Osteoblast (primary cell): ENCODE results near the gene TRDMT1. TPM values are rescaled to one million over a fixed set of nuclear protein-coding genes. Genes with fewer than 3 reads are reported as not detected.
"Not testable (repeated sequence)": the region's sequence is repeated elsewhere in the genome, so short reads cannot be mapped to it uniquely, and the experiment has no call there.

ENCODE experiments used
- DNase-seq: peaks from one replicate; pipeline ENCODE4 v3.0.0; 2011; ENCODE audit warnings: low spot score, mixed read lengths; ENCODE audit not compliant: insufficient read length; ENCODE audit errors: missing footprints
- H2AFZ ChIP-seq: 2 replicates; pipeline ENCODE4 v1.6.0; 2011; ENCODE audit warnings: mild to moderate bottlenecking, low read length
- H3K27ac ChIP-seq: 2 replicates; pipeline ENCODE4 v1.5.1; 2011; ENCODE audit warnings: mild to moderate bottlenecking, low read depth, low read length, moderate library complexity
- H3K27me3 ChIP-seq: 2 replicates; pipeline ENCODE4 v1.6.0; 2012; ENCODE audit warnings: mild to moderate bottlenecking, control low read depth, inconsistent platforms, low read length, moderate library complexity; ENCODE audit not compliant: insufficient read depth
- H3K36me3 ChIP-seq: 2 replicates; pipeline ENCODE4 v1.5.1; 2011; ENCODE audit warnings: mild to moderate bottlenecking, low read length, control low read depth, moderate library complexity; ENCODE audit not compliant: insufficient read depth
- H3K4me1 ChIP-seq: 2 replicates; pipeline ENCODE4 v1.5.1; 2011; ENCODE audit warnings: mild to moderate bottlenecking, low read length, control low read depth, moderate library complexity; ENCODE audit not compliant: insufficient read depth
- H3K4me2 ChIP-seq: 2 replicates; pipeline ENCODE4 v1.6.0; 2011; ENCODE audit warnings: mild to moderate bottlenecking, low read length; ENCODE audit not compliant: insufficient read depth
- H3K4me3 ChIP-seq: fragments of 200-600 bp; sonication (generic); 3 replicates; pipeline ENCODE4 v1.5.1; 2012; ENCODE audit warnings: mild to moderate bottlenecking, low read length, inconsistent platforms; ENCODE audit not compliant: insufficient read depth
- H3K79me2 ChIP-seq: 2 replicates; pipeline ENCODE4 v1.6.0; 2012; ENCODE audit warnings: mild to moderate bottlenecking, low read length, control low read depth, inconsistent platforms; ENCODE audit not compliant: insufficient read depth
- H3K9me3 ChIP-seq: 2 replicates; pipeline ENCODE4 v1.5.1; 2011; ENCODE audit warnings: low read depth, low read length, control low read depth
- H4K20me1 ChIP-seq: 2 replicates; pipeline ENCODE4 v1.6.0; 2012; ENCODE audit warnings: mild to moderate bottlenecking, low read length, control low read depth; ENCODE audit not compliant: insufficient read depth
- CTCF ChIP-seq: IDR thresholded peaks from 2 replicates; pipeline ENCODE4 v1.5.1; 2011; ENCODE audit warnings: mild to moderate bottlenecking, low read depth, low read length, moderate library complexity; ENCODE audit errors: extremely low read depth
- total RNA-seq: library from RNA; depleted of rRNA; stranded (reverse); fragments of >200 nt; gene quantifications from 2 replicates; pipeline ENCODE4 v1.2.3, GENCODE V29; 2012

TRDMT1 gene
- total RNA-seq, 1 donor, result 7.6 TPM

DNA sequence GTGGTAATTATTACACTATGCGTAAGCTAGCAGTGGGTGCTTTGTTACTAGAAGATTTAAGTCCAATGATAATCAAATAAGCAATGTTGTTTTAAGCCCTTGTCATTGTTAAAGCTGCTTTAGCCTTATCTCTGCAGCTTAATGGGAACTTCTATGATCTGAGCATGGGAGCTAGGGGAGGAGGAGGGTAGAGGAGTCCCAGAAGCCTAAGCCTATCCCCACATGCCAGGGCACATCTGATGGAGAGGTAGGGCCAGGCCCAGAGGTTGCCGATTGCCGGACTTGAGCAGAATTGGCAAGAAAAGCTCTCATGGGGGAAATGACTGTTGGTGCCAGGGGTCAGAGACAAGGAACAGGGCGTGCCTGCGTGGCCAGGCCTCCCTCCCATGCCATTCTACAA is 85.3 kb downstream of the TRDMT1 start:
- H3K27me3 ChIP-seq, result no peaks in the 10 kb centered on the region
- no peak for TF ChIP-seq CTCF
- H3K4me3 ChIP-seq, result no peak overlapping the region
- no peaks in the 10 kb centered on the region for H3K36me3 ChIP-seq
- no peaks in the 10 kb centered on the region for H4K20me1 ChIP-seq
- no peak for DNase-seq
- H3K4me1 ChIP-seq, result peaks cover 13% of the 10 kb centered on the region
- H3K79me2 ChIP-seq, result no peaks in the 10 kb centered on the region
- no peak overlapping the region for H2AFZ ChIP-seq
- no peak overlapping the region for H3K27ac ChIP-seq
- no peak overlapping the region for H3K4me2 ChIP-seq
- H3K9me3 ChIP-seq, result no peaks in the 10 kb centered on the region

DNA sequence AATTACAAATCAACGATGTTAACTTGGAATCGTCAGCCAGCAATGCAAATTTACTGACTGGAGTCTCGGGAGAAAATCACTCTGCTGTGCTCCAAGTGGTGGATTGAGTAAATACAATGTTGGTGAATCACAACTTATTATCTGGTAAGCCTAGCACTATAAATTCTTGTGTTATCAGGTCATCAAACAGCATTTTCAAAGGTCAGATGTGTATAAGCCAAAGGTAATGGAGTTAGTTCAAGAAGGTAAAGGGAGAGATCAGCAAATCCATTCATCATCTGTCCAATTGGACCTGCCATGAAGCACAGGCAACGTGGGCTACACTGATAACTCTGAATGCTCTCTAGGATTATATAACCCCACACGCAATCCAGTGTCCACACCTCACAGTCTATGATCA is 85.8 kb downstream of the TRDMT1 start:
- H4K20me1 ChIP-seq, result no peaks in the 10 kb centered on the region
- peak; percentile 30 for TF ChIP-seq CTCF
- peaks cover 13% of the 10 kb centered on the region for H3K4me1 ChIP-seq
- H3K79me2 ChIP-seq, result no peaks in the 10 kb centered on the region
- H3K9me3 ChIP-seq, result no peaks in the 10 kb centered on the region
- H3K27me3 ChIP-seq, result no peaks in the 10 kb centered on the region
- peak overlapping the region; percentile 10 for H3K4me2 ChIP-seq
- H2AFZ ChIP-seq, result no peak overlapping the region
- no peak overlapping the region for H3K4me3 ChIP-seq
- peak overlapping the region; percentile 52 for H3K27ac ChIP-seq
- peak; percentile 82 for DNase-seq
- no peaks in the 10 kb centered on the region for H3K36me3 ChIP-seq

DNA sequence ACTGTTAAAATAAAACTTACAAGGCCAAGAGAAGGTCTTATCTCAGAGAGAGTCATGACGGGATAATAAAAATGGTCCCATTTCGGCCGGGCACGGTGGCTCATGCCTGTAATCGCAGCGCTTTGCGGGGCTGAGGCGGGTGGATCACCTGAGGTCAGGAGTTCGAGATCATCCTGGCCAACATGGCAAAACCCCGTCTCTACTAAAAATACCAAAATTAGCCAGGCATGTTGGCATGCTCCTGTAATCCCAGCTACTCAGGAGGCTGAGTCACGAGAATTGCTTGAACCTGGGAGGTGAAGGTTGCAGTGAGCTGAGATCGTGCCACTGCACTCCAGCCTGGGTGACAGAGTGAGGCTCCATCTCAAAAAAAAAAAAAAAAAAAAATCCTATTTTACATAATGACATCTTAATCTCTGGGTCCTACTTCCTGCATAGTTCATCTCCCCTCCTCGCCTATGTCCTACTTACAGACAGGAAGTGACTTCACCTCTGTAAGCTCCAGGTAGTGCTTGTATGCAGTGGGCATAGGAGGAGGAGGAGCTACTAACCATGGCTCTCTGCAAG is 86.5 kb downstream of the TRDMT1 start:
- Histone ChIP-seq H3K4me2 (peak overlapping the region; percentile 10), H3K4me1 (peaks cover 13% of the 10 kb centered on the region), H3K27ac (peak overlapping the region; percentile 52), H3K4me3 (peak overlapping the region; percentile 31)
- H3K27me3 ChIP-seq, H4K20me1 ChIP-seq, H2AFZ ChIP-seq, H3K36me3 ChIP-seq, H3K9me3 ChIP-seq, H3K79me2 ChIP-seq: not testable (repeated sequence)
- peak; percentile 34 for DNase-seq

DNA sequence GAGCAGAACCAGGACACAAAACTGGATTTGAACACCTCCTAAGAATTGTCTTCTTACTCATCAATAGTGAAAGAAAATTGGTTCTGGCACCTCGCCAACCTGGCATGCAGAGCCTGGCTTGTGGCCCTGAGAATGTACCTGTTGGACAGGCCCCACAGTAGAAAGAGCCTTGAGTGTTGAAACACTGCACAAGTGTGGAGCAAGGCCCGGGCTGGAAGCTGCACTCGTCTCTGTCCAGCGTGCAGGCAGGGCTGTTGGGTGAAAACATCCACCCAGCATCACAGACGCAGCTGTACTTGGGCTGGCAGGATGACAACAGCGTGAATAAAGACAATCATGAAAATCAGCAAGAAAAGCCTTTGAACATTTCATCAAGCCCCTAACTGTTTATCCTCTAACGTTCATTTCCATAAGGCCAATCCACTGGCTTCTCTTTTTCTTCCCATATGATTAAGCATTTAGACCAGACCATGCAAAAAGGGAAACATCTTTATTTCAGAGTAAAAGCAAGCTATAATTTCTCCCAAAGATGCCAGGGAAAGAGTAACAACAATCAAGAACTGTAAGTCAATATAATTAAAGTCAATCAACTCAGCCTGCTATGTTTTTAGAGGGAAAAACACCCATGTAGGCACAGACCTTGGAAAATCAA is 87.5 kb downstream of the TRDMT1 start:
- Histone ChIP-seq H3K27me3 (no peaks in the 10 kb centered on the region), H3K79me2 (no peaks in the 10 kb centered on the region), H4K20me1 (no peaks in the 10 kb centered on the region), H3K4me2 (no peak overlapping the region), H2AFZ (no peak overlapping the region), H3K4me3 (no peak overlapping the region), H3K36me3 (no peaks in the 10 kb centered on the region), H3K9me3 (no peaks in the 10 kb centered on the region), H3K4me1 (peaks cover 19% of the 10 kb centered on the region), H3K27ac (peak overlapping the region; percentile 7)
- peak; percentile 63 for DNase-seq
- TF ChIP-seq CTCF, result no peak
